HTERT RPE-1 (cell line): ENCODE results near the gene RBM33.

ENCODE experiments used
- in situ Hi-C: fragments of 300-500 bp; cut with MboI; formaldehyde crosslinking; loops from 4 replicates; pipeline ENCODE4 v1.14.3; 2020; ENCODE audit warnings: low sequenced_read_pairs

The RBM33 gene

GRCh38 chr7:155804897-155805825, 160.7 kb downstream of the RBM33 start:
- in situ Hi-C loops, result no loop called here

GRCh38 chr7:155805826-155806095, 161.3 kb downstream of the RBM33 start:
- in situ Hi-C loops, result no loop called here

GRCh38 chr7:155806096-155806871, 161.8 kb downstream of the RBM33 start:
- in situ Hi-C loops, result no loop called here

- in situ Hi-C loops, result no loop called here
These were observed 162.7 kb downstream of the RBM33 start for GRCh38 chr7:155807065-155807671.

GRCh38 chr7:155807789-155808548, 163.5 kb downstream of the RBM33 start:
- in situ Hi-C loops, result no loop called here

- in situ Hi-C loops, result no loop called here
These were observed 164.3 kb downstream of the RBM33 start for GRCh38 chr7:155808549-155809331.

DNA sequence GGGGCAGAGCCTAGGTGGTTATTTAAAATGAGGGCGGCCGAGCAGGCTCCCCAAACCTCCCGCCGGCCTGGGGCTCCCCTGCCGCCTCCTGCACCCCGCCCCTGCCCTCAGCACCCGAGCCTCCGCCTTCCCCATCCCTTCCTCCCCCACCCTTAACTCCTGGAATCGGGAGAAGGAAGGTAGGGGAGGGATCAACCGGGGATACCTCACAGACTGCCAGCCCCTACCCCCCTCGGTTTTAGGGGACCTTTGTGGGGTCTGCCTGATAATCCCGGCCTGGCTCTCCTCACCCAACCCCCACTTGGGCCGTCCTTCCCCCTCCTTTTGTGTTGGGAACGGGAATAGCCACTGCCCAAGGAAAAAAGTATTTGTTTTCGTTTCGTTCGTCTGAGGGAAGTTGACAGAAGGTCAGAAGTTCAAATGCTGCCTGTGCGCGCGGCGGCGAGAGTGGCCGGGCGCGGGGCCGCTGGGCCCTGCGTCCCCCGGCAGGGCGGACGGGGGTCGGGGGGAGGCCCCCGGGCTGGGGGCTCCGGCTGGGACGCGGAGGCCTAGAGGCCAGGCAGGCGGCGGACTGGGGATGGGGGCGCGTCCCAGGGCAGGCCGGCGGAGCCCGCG, 165.0 kb downstream of the RBM33 start:
- in situ Hi-C loops, result no loop called here

- in situ Hi-C loops, result no loop called here
These were observed 165.7 kb downstream of the RBM33 start for GRCh38 chr7:155809947-155810769.

- in situ Hi-C loops, result no loop called here
These were observed 166.5 kb downstream of the RBM33 start for GRCh38 chr7:155810770-155811559.

DNA sequence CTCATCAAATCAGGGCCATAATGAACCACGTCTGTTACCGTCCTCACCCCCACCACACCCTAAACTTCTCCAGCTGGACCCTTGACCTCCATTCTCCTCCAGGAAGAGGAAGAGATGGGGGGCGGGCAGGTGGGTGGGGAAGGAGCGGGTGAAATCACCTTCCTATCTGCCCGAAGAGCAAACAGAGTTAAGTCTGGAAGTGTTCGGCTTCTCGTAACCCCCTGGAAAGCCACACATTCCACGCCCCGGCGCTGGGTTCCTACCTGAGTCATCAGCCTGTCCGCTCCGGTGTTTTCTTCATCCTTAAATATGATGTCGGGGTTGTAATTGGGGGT, 167.1 kb downstream of the RBM33 start:
- in situ Hi-C loops, result no loop called here

DNA sequence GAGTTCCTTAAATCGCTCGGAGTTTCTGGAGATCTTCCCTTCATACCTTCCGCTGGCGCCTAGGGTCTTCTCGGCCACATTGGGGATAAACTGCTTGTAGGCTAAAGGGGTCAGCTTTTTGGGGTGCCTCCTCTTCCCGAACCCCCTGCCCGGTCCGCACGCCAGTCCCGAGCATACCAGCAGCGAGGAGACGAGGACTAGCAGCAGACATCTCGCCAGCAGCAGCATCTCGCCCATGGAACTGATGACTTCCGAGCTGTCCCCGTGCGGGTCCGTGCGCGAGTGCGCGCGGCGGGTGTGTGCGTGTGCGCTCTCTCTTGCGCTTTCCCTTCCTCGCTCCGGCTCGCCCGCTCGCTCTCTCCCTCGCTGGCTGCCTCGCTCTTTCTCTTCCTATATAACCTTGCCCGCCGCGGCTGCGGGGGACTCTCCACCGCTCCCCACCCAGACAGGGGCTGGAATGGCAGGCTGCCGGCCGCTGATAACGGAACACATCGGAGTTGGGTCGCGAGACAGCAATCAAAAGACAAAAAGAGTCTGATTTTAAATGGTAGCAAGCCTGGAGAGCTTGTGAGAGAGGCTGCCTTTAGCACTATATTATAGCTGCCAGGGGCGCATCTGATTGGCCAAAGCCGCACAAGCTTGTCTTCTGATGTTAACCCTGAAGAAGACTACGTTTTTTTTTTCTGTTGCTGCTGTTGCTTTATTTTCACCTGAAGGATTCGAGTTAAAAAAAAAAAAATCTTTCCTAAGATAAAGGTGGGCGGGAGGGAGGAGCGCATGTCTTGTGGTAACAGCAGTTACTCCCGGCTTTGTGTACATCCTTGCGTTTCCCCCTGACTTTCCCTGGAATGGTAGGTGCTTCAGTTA, 167.7 kb downstream of the RBM33 start, which contains the start of gene SHH:
TSS of gene SHH (minus strand) at position 569 of the 867 bp plus-strand sequence. CDS start at position 228, 341 bp downstream.
- in situ Hi-C loops, result no loop called here

- in situ Hi-C loops, result no loop called here
These were observed 168.7 kb downstream of the RBM33 start for GRCh38 chr7:155813125-155813524.

- in situ Hi-C loops, result no loop called here
These were observed 169.3 kb downstream of the RBM33 start for GRCh38 chr7:155813546-155814315.

DNA sequence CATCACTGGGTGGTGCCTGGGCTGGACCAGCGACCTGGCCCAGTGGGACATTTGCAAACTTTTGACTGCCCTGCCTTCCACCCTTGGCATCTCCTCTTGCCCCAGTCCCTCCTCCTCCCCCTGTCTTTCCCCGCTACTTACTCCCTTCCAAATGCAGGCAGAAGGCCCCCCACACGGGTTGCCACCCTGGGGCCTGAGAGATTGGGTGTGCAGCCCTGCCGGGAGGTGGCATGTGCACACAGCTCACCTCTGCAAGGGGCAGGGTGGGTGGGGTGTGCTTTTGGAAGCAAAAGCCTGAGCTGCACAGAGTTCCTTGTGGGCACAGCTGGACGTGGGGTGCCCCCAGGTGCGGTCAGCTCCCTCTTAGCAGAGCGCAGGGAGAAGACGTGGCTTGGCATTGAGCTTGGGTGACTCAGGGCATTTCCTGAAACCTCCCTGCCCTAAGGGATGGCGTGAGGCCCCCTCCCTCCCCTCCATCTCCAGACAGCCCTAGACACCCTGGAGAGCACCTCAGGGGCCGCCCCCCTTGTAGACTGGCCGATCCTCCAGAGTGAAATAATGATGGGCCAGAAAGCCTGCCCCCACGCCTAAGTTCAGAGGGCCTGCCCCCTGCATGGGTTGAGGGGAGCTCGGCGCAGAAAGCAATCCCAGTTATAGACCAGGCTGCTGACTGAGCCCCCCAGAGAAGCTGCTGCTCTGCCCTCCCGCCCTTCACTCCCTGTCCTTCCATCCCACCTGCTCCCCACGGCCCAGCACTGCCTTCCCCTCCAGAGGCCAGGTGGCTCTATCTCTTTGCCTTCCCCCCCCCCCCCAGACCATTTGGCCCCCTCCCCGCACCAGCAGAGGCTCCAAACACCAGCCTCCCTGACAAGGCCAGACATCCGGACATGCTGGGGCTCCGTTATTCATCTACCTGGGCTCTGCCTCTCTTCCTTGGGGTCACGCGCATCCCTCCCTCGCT, 170.1 kb downstream of the RBM33 start:
- in situ Hi-C loops, result no loop called here
